ENCODE measurements around the gene SLC22A13.

GRCh38 chr3:38315488-38316230 lies 50.0 kb downstream of the SLC22A13 start:
- TF ChIP-seq CTCF (IDR thresholded peaks at IDR 0.05; ENCODE audit: extremely low read depth in 1 of 2, insufficient read depth in 1 of 2, low read depth in 1 of 2, low read length in 2 of 2): no peak
- TF ChIP-seq POLR2AphosphoS5 (IDR thresholded peaks at IDR 0.05; ENCODE audit: insufficient read depth, low read depth, low read length): no peak
- no peak for TF ChIP-seq EZH2 (IDR thresholded peaks at IDR 0.05; ENCODE audit: borderline replicate concordance, low read depth, low read length, severe bottlenecking)
- no peak for TF ChIP-seq POLR2A (IDR thresholded peaks at IDR 0.05; ENCODE audit: low read depth, low read length)
- TF ChIP-seq MAX (IDR thresholded peaks at IDR 0.05; ENCODE audit: insufficient read depth, insufficient read length): no peak
- TF ChIP-seq JUN (IDR thresholded peaks at IDR 0.05; ENCODE audit: borderline replicate concordance, insufficient read depth, insufficient read length, low read depth): no peak
- TF ChIP-seq GATA2 (IDR thresholded peaks at IDR 0.05; ENCODE audit: insufficient read depth, insufficient read length, low read depth, low read length): no peak
- no peak for TF ChIP-seq MYC (IDR thresholded peaks at IDR 0.05; ENCODE audit: low read depth, low read length)
- TF ChIP-seq FOS (IDR thresholded peaks at IDR 0.05; ENCODE audit: borderline replicate concordance, insufficient read depth, low read length): no peak

All from endothelial cell of umbilical vein (primary cell).